ENCODE data around the gene MYCN. TPM values are rescaled to one million over a fixed set of nuclear protein-coding genes. Genes with fewer than 3 reads are reported as not detected.

The MYCN gene
- total and polyA plus RNA-seq, 2 of the 13 experiments (the other 11 are each of a cell fraction or from before 2014, with no cell fraction given): not detected

- TF ChIP-seq ZFP41 (CRISPR knock-in tag; IDR thresholded peaks at IDR 0.05; ENCODE audit: borderline replicate concordance) (no peak), ZNF180 (CRISPR knock-in tag; IDR thresholded peaks at IDR 0.05; ENCODE audit: borderline replicate concordance, low read depth) (no peak)
These were observed 44.3 kb downstream of the MYCN start (continued) for GRCh38 chr2:15984368-15985255.

GRCh38 chr2:15985531-15985930, 45.2 kb downstream of the MYCN start:
- ATAC-seq (no peak), FAIRE-seq (peak; percentile 86), DNase-seq (ENCODE audit: low spot score) (no peak)
- Histone ChIP-seq H3K4me3 (replicated peaks in 1 of 3; ENCODE audit: insufficient read depth in 1 of 3, low read depth in 2 of 3, low read length in 3 of 3) (no peak overlapping the region), H3K36me3 (replicated peaks in 1 of 2; ENCODE audit: control insufficient read depth in 1 of 2, insufficient read depth in 2 of 2, low read length in 2 of 2) (no peaks in the 10 kb centered on the region), H3K4me1 (ENCODE audit: insufficient read depth, low read length) (peaks cover 6% of the 10 kb centered on the region), H3K9me3 (ENCODE audit: low read length) (no peaks in the 10 kb centered on the region), H4K20me1 (ENCODE audit: insufficient read depth, low read length) (no peaks in the 10 kb centered on the region), H2AFZ (ENCODE audit: low read length) (no peak overlapping the region), H3K27ac (ENCODE audit: extremely low read length, insufficient read depth, low read length) (no peak overlapping the region), H3K9ac (ENCODE audit: insufficient read depth, low read depth, low read length) (no peak overlapping the region), H3K79me2 (ENCODE audit: insufficient read depth, low read length) (no peaks in the 10 kb centered on the region), H3K4me2 (ENCODE audit: low read depth, low read length) (no peak overlapping the region), H3K27me3 (ENCODE audit: control insufficient read depth in 1 of 2, insufficient read depth in 2 of 2, low read length in 2 of 2) (peaks cover 2 to 26% of the 10 kb centered on the region in 2 experiments; a peak in 4 of 5 replicates)
- POLR2A ChIA-PET: no interaction called here
- CTCF ChIA-PET (ENCODE audit: low intra/inter-chr PET ratio, low total read pairs): no interaction called here
- 38% methylated on average over 7 of the region's 7 CpGs for WGBS (ENCODE audit: low lambda C conversion rate)
- intact Hi-C loops (cut with micrococcal nuclease; ENCODE audit: unreplicated experiment): no loop called here
- in situ Hi-C loops (cut with HindIII; ENCODE audit: extremely low pct_ligation_motif_present, low pct_unique_long_range_greater_than_20kb): no loop called here
- TF ChIP-seq ZNF619 (CRISPR knock-in tag; IDR thresholded peaks at IDR 0.05): no peak
- 0 out of 2 replicates have a peak, but pooled peaks have one; percentile 2 for TF ChIP-seq ZBTB40 (IDR thresholded peaks at IDR 0.05)
- TF ChIP-seq ZBTB40 (CRISPR knock-in tag; IDR thresholded peaks at IDR 0.05): no peak
- BruUV-seq (replicated peaks): no TSS peak

Measured in HepG2 (cell line).